CD4-positive, alpha-beta T cell treated with Interleukin-15 for 1 hour (primary cell): ENCODE data around the gene LZTS3.
"Not testable (repeated sequence)": the region's sequence is repeated elsewhere in the genome, so short reads cannot be mapped to it uniquely, and the experiment has no call there.

Experiments used
- DNase-seq: peaks from one replicate; pipeline ENCODE4 v3.0.0-alpha.2; 2020

Gene LZTS3

GRCh38 chr20:3166913-3167342 lies 6.4 kb downstream of the LZTS3 start:
- no peak for DNase-seq

GRCh38 chr20:3166338-3166912 lies 6.9 kb downstream of the LZTS3 start:
- DNase-seq = no peak

GRCh38 chr20:3165473-3166337 lies 7.6 kb downstream of the LZTS3 start:
- DNase-seq = no peak

- DNase-seq = no peak
These were observed 8.5 kb downstream of the LZTS3 start for GRCh38 chr20:3164763-3165410.

GRCh38 chr20:3164043-3164762 lies 9.1 kb downstream of the LZTS3 start:
- DNase-seq = no peak

GRCh38 chr20:3163099-3164042 lies 10.0 kb downstream of the LZTS3 start:
- no peak for DNase-seq

GRCh38 chr20:3162080-3162611 lies 11.2 kb downstream of the LZTS3 start:
- no peak for DNase-seq

- DNase-seq = no peak
These were observed 11.9 kb downstream of the LZTS3 start for GRCh38 chr20:3161316-3162079.

GRCh38 chr20:3160418-3160817 lies 12.9 kb downstream of the LZTS3 start:
- no peak for DNase-seq

GRCh38 chr20:3158968-3159431 lies 14.3 kb downstream of the LZTS3 start:
- no peak for DNase-seq

GRCh38 chr20:3157817-3158216 lies 15.5 kb downstream of the LZTS3 start:
- no peak for DNase-seq

- DNase-seq = no peak
These were observed 16.3 kb downstream of the LZTS3 start for GRCh38 chr20:3156811-3157619.

- not testable (repeated sequence) for DNase-seq
These were observed 21.2 kb downstream of the LZTS3 start for GRCh38 chr20:3152057-3152644.

- DNase-seq = no peak
These were observed 22.4 kb downstream of the LZTS3 start for GRCh38 chr20:3150908-3151307.

GRCh38 chr20:3146732-3147341 lies 26.5 kb downstream of the LZTS3 start:
- no peak for DNase-seq

GRCh38 chr20:3141757-3142156 lies 31.6 kb downstream of the LZTS3 start:
- no peak for DNase-seq

GRCh38 chr20:3137492-3137891 lies 35.9 kb downstream of the LZTS3 start:
- no peak for DNase-seq

GRCh38 chr20:3135507-3136070 lies 37.8 kb downstream of the LZTS3 start:
- no peak for DNase-seq

GRCh38 chr20:3134151-3134550 lies 39.2 kb downstream of the LZTS3 start:
- DNase-seq = no peak
